ENCODE results near the gene GRIK5. TPM values are rescaled to one million over a fixed set of nuclear protein-coding genes. Genes with fewer than 3 reads are reported as not detected.

Gene GRIK5
- total RNA-seq, 1 experiment from 2014 or later: 43.1 TPM

- Histone ChIP-seq H4K5ac (ENCODE audit: insufficient read length, low read depth, low read length) (no peak overlapping the region), H2AFZ (ENCODE audit: low read length) (no peak overlapping the region), H2BK15ac (ENCODE audit: low read depth, low read length) (no peak overlapping the region), H2BK20ac (ENCODE audit: low read depth, low read length, poor library complexity, severe bottlenecking) (no peak overlapping the region), H3K23me2 (ENCODE audit: insufficient read length, low read depth, low read length, poor library complexity, severe bottlenecking) (peaks cover 3% of the 10 kb centered on the region), H4K91ac (ENCODE audit: insufficient read length, low read depth, low read length) (no peak overlapping the region), H2AK5ac (ENCODE audit: insufficient read length, low read length) (no peak overlapping the region), H3K14ac (ENCODE audit: insufficient read depth, low read length) (no peak overlapping the region), H3K18ac (ENCODE audit: insufficient read length, low read depth, low read length) (no peak overlapping the region), H3K23ac (ENCODE audit: insufficient read length, low read depth, low read length) (no peak overlapping the region), H3T11ph (ENCODE audit: low read length) (no peak overlapping the region), H4K20me1 (ENCODE audit: control insufficient read depth, insufficient read depth, insufficient read length) (peaks cover 3% of the 10 kb centered on the region), H4K8ac (replicated peaks; ENCODE audit: insufficient read length, low read depth, low read length) (no peak overlapping the region), H3K27ac (ENCODE audit: insufficient read length, low read depth, low read length) (no peak overlapping the region), H2BK5ac (ENCODE audit: insufficient read length, low read length) (no peak overlapping the region), H3K27me3 (ENCODE audit: insufficient read depth, low read length) (no peaks in the 10 kb centered on the region), H3K4me1 (ENCODE audit: insufficient read depth, low read length) (no peaks in the 10 kb centered on the region), H3K9me3 (ENCODE audit: control insufficient read depth, low read depth, low read length) (no peaks in the 10 kb centered on the region), H3K79me1 (ENCODE audit: insufficient read depth, low read depth, low read length, poor library complexity, severe bottlenecking) (no peaks in the 10 kb centered on the region), H3K4me2 (ENCODE audit: insufficient read depth, insufficient read length, low read length) (no peak overlapping the region), H2BK12ac (ENCODE audit: insufficient read length, low read depth, low read length) (no peak overlapping the region), H3K9ac (ENCODE audit: extremely low read depth, insufficient read length, low read length) (no peak overlapping the region), H3K56ac (ENCODE audit: insufficient read length, low read depth, low read length) (no peak overlapping the region), H3K79me2 (ENCODE audit: insufficient read depth, low read length) (no peaks in the 10 kb centered on the region), H3K4ac (ENCODE audit: low read depth, low read length) (no peak overlapping the region), H2BK120ac (ENCODE audit: low read depth, low read length, poor library complexity, severe bottlenecking) (no peak overlapping the region)
- DNase-seq: no peak
- WGBS (ENCODE audit: extremely low coverage, insufficient read length, low lambda C conversion rate): no CpG with 5 or more reads among the region's 13 CpGs
- Mint-ChIP-seq H3K4me3 (no peak overlapping the region), H3K9me3 (no peaks in the 10 kb centered on the region), H3K4me1 (peaks cover 19 to 24% of the 10 kb centered on the region in 2 experiments), H3K36me3 (ENCODE audit: insufficient read depth in 1 of 3, low read depth in 3 of 3) (peaks cover 4 to 21% (median 5%) of the 10 kb centered on the region in 3 experiments; a peak in 5 of 7 replicates), H3K27ac (no peak overlapping the region; a peak in 1 of 7 replicates), H3K27me3 (ENCODE audit: low read depth) (no peaks in the 10 kb centered on the region)
- TF ChIP-seq, protein P1, sequence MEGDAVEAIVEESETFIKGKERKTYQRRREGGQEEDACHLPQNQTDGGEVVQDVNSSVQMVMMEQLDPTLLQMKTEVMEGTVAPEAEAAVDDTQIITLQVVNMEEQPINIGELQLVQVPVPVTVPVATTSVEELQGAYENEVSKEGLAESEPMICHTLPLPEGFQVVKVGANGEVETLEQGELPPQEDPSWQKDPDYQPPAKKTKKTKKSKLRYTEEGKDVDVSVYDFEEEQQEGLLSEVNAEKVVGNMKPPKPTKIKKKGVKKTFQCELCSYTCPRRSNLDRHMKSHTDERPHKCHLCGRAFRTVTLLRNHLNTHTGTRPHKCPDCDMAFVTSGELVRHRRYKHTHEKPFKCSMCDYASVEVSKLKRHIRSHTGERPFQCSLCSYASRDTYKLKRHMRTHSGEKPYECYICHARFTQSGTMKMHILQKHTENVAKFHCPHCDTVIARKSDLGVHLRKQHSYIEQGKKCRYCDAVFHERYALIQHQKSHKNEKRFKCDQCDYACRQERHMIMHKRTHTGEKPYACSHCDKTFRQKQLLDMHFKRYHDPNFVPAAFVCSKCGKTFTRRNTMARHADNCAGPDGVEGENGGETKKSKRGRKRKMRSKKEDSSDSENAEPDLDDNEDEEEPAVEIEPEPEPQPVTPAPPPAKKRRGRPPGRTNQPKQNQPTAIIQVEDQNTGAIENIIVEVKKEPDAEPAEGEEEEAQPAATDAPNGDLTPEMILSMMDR (conservative IDR thresholded peaks at IDR 0.05): no peak
These were observed 113.4 kb downstream of the GRIK5 start for GRCh38 chr19:41956621-41957020.

Measured in H9 (cell line).